Erythroblast (primary cell): Measurements from ENCODE around the gene LEMD1.

Experiments used
- GATA1 ChIP-seq: IDR thresholded peaks from 2 replicates; pipeline ENCODE4 v1.6.1; 2011; ENCODE audit warnings: low read depth, mild to moderate bottlenecking, control low read depth, low read length, moderate library complexity
- POLR2A ChIP-seq: IDR thresholded peaks from 2 replicates; pipeline ENCODE4 v1.6.1; 2011; ENCODE audit warnings: mild to moderate bottlenecking, low read length

GRCh38 chr1:205466595-205467220 lies 44.9 kb upstream of the LEMD1 start:
- TF ChIP-seq POLR2A, result no peak
- no peak for TF ChIP-seq GATA1
